Measurements from ENCODE around the gene FHIT.

DNA sequence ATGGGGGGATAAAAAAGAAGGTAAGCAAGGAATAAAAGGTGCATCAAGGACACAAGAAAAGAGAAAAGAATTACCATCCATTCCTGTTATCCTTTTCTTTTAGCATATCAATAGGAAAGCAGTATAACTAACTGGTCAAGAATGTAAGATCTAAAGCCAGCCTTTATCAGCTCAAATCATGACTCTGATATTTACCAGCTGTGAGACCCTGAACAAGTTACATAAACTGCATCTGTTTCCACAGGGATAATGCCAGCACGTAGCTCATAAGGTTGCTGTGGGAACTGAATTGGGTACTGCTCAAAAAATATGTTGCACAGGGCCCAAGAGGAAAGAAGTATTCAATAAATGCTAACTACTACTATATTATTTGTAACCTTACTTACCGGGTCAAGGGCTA, 1109.2 kb downstream of the FHIT start:
- TF ChIP-seq, protein P1, sequence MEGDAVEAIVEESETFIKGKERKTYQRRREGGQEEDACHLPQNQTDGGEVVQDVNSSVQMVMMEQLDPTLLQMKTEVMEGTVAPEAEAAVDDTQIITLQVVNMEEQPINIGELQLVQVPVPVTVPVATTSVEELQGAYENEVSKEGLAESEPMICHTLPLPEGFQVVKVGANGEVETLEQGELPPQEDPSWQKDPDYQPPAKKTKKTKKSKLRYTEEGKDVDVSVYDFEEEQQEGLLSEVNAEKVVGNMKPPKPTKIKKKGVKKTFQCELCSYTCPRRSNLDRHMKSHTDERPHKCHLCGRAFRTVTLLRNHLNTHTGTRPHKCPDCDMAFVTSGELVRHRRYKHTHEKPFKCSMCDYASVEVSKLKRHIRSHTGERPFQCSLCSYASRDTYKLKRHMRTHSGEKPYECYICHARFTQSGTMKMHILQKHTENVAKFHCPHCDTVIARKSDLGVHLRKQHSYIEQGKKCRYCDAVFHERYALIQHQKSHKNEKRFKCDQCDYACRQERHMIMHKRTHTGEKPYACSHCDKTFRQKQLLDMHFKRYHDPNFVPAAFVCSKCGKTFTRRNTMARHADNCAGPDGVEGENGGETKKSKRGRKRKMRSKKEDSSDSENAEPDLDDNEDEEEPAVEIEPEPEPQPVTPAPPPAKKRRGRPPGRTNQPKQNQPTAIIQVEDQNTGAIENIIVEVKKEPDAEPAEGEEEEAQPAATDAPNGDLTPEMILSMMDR (conservative IDR thresholded peaks at IDR 0.05; ENCODE audit: low read depth, low read length) = no peak
- no peak for TF ChIP-seq EZH2 (IDR thresholded peaks at IDR 0.05; ENCODE audit: low read length, unreplicated experiment)

Data from PC-3 (cell line).